Stimulated activated CD8-positive, alpha-beta memory T cell treated with anti-CD3 and anti-CD28 coated beads, Interleukin-7, amount 100 ng/mL, for 1 hour (primary cell): ENCODE results near the gene KLB.
"Not testable (repeated sequence)": the region's sequence is repeated elsewhere in the genome, so short reads cannot be mapped to it uniquely, and the experiment has no call there.

Experiments
- DNase-seq, 2 donors: peaks; one replicate each; pipeline ENCODE4 v3.0.0-alpha.2; 2020; ENCODE audit warnings: low read depth in 2 of 2

The KLB gene

GRCh38 chr4:39406763-39407583 is at the start of gene KLB:
Gene KLB, plus strand, starts transcription at chr4:39406930. Its CDS starts 20 bp downstream, at chr4:39406950.
- DNase-seq: no peak

- no peak for DNase-seq
Measured at GRCh38 chr4:39357002-39357401, 49.7 kb upstream of the KLB start.

GRCh38 chr4:39360611-39361010 is 46.1 kb upstream of the KLB start:
- DNase-seq: not testable (repeated sequence)

GRCh38 chr4:39362827-39363226 is 43.9 kb upstream of the KLB start:
- DNase-seq: no peak

- no peak for DNase-seq
Measured at GRCh38 chr4:39363773-39364393, 42.8 kb upstream of the KLB start.

- DNase-seq: no peak
Measured at GRCh38 chr4:39365360-39365759, 41.4 kb upstream of the KLB start.

GRCh38 chr4:39365830-39366771 is 40.6 kb upstream of the KLB start, which contains the start of gene RFC1:
Gene RFC1, minus strand, starts transcription at chr4:39366362. Its CDS starts 121 bp downstream, at chr4:39366241.
- peak; percentile 84 to 93 for DNase-seq

- no peak for DNase-seq
Measured at GRCh38 chr4:39367166-39367565, 39.6 kb upstream of the KLB start.

GRCh38 chr4:39369301-39369700 is 37.4 kb upstream of the KLB start:
- no peak for DNase-seq

GRCh38 chr4:39371209-39371608 is 35.5 kb upstream of the KLB start:
- DNase-seq: not testable (repeated sequence)

GRCh38 chr4:39375478-39375877 is 31.3 kb upstream of the KLB start:
- DNase-seq: no peak

GRCh38 chr4:39383690-39384089 is 23.0 kb upstream of the KLB start:
- no peak for DNase-seq

- no peak for DNase-seq
Measured at GRCh38 chr4:39384563-39384962, 22.2 kb upstream of the KLB start.

GRCh38 chr4:39390603-39391002 is 16.1 kb upstream of the KLB start:
- no peak for DNase-seq

GRCh38 chr4:39394706-39395105 is 12.0 kb upstream of the KLB start:
- DNase-seq: no peak

GRCh38 chr4:39401640-39402039 is 5.1 kb upstream of the KLB start:
- not testable (repeated sequence) for DNase-seq

- no peak for DNase-seq
Measured at GRCh38 chr4:39407584-39407885, 805 bp downstream of the KLB start.

GRCh38 chr4:39410415-39410814 is 3.7 kb downstream of the KLB start:
- DNase-seq: no peak

GRCh38 chr4:39411561-39411960 is 4.8 kb downstream of the KLB start:
- not testable (repeated sequence) for DNase-seq

GRCh38 chr4:39415678-39416283 is 9.1 kb downstream of the KLB start:
- no peak for DNase-seq

- no peak for DNase-seq
Measured at GRCh38 chr4:39422247-39422646, 15.5 kb downstream of the KLB start.

- not testable (repeated sequence) for DNase-seq
Measured at GRCh38 chr4:39425297-39425696, 18.6 kb downstream of the KLB start.
